Osteocyte (in vitro differentiated cells): ENCODE measurements around the gene SH3PXD2A. TPM values are rescaled to one million over a fixed set of nuclear protein-coding genes. Genes with fewer than 3 reads are reported as not detected.

Experiments
- DNase-seq: peaks from one replicate; pipeline ENCODE4 v3.0.0; 2021; ENCODE audit warnings: mixed read lengths; ENCODE audit not compliant: unreplicated experiment; ENCODE audit errors: extremely low spot score
- H3K27ac Mint-ChIP-seq: one replicate; pipeline ENCODE4 v1.8.0; 2021; ENCODE audit warnings: mild to moderate bottlenecking, mixed read lengths; ENCODE audit not compliant: unreplicated experiment
- H3K27me3 Mint-ChIP-seq: one replicate; pipeline ENCODE4 v1.8.0; 2021; ENCODE audit warnings: mixed read lengths; ENCODE audit not compliant: unreplicated experiment
- H3K36me3 Mint-ChIP-seq: one replicate; pipeline ENCODE4 v1.8.0; 2021; ENCODE audit warnings: mixed read lengths; ENCODE audit not compliant: unreplicated experiment
- H3K4me1 Mint-ChIP-seq: one replicate; pipeline ENCODE4 v1.8.0; 2021; ENCODE audit warnings: mixed read lengths; ENCODE audit not compliant: unreplicated experiment
- H3K4me3 Mint-ChIP-seq: one replicate; pipeline ENCODE4 v1.8.0; 2021; ENCODE audit warnings: mild to moderate bottlenecking, moderate library complexity, mixed read lengths; ENCODE audit not compliant: unreplicated experiment
- H3K9me3 Mint-ChIP-seq: one replicate; pipeline ENCODE4 v1.8.0; 2021; ENCODE audit warnings: mixed read lengths; ENCODE audit not compliant: unreplicated experiment
- CTCF ChIP-seq: fragments of 200-600 bp; sonication (generic); IDR thresholded peaks from 2 replicates; pipeline ENCODE4 v1.5.0; 2021; ENCODE audit warnings: antibody characterized with exemption, mild to moderate bottlenecking, moderate library complexity
- total RNA-seq: library from RNA; stranded (reverse); gene quantifications from 2 replicates; pipeline ENCODE4 v1.2.1, GENCODE V29; 2021

SH3PXD2A gene
- total RNA-seq, 1 donor from 2014 or later: 43.0 TPM

DNA sequence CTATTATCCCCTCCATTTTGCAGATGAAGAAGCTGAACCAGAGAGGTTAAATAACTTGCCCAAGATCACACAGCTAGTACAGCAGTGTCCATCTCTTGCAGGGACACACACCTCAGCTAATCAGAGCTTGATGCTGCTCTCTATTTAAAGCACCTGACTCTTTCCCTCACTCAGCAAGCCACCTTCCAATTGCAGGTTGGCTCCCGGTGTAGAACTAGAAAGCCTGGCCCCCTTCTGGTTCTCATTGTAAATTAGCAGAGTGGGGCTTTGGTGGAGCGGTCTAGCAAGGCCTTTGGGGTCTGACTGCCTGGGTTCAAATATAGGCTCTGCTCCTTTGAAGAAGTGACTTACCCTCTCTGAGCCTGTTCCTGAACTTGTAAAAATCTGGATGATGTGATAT lies 185.4 kb downstream of the SH3PXD2A start:
- H3K4me3 Mint-ChIP-seq: no peak overlapping the region

DNA sequence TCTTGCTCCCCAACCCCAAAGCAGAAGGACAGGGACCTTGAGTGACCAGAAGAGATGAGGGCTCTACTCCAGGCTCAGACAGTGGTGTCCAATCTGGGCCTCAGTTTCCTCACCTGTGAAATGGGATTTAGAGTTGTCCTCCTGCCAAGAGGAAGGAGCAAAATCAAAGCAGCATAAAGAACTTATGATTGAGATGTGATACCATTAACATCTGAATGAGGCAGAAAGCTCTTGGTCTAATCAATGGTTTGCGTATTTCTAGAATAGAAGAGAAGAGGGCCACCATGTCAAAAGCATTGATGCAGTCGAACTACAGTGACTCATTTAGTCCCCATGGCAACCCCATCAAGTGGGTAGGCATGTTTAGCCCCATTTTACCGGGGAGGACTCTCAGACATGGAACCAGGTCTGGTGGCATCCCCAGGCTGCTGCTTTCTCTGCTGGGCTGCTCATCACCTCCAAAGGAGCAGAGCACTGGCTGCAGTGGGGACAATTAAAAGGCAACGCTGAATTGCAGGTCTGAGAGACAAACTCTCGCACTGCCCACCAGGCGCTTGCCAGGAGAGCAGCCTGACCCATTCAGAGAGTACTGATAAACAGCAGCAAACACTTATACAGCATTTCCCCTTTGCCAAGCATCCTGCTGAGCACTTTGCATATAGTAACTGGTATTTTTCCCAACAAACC lies 186.0 kb downstream of the SH3PXD2A start:
- Mint-ChIP-seq H3K9me3 (no peaks in the 10 kb centered on the region), H3K4me3 (no peak overlapping the region), H3K36me3 (no peaks in the 10 kb centered on the region), H3K4me1 (peaks cover 16% of the 10 kb centered on the region), H3K27ac (no peak overlapping the region), H3K27me3 (no peaks in the 10 kb centered on the region)
- no peak for DNase-seq
- TF ChIP-seq CTCF: no peak

More for the DNA sequence above, 185.4 kb downstream of the SH3PXD2A start:
- no peak for DNase-seq
- H3K27ac Mint-ChIP-seq: no peak overlapping the region
- TF ChIP-seq CTCF: no peak
- no peaks in the 10 kb centered on the region for H3K27me3 Mint-ChIP-seq
- H3K9me3 Mint-ChIP-seq: no peaks in the 10 kb centered on the region
- no peaks in the 10 kb centered on the region for H3K36me3 Mint-ChIP-seq
- H3K4me1 Mint-ChIP-seq: peaks cover 13% of the 10 kb centered on the region

DNA sequence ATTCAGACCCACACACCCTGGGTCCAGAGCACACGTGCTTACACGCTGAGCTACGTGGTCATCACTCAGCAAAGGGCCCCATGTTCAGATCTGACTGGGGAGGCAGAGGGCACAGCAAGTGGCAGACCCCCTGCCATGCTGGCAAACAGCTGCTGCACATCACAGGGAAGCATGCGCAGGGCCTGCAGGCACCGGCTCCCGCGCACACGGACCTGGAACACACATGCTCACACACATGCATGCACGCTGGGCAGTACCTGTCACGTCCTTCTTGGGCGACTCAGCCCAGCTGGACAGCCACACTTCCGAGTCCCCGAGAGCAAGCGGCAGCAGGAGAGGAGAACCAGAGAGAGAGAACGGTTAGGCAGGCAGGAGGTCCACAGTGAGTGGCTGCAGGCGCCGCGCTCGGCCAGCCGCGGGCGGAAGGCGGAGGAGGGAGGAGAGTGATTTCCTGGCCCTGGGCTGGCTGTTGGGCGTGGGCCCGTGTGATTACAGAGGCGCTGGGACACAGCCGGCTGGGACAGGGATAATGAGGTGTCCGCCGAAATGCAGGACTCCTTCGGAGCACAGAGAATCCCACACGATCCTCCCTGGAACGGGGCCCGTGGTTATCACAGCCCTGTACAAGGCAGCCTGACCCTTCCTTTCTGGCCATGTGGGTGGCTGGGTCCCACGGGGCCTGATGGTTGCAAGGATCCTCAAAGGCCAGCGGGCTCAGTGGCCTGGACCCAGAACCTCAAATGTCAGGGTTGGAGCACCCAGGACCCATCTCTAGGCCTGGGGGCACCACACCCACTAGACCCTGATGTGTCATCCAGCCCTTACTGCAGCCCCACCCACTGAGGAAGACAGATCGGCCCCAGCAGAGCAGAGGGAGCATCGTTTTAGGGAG lies 186.8 kb downstream of the SH3PXD2A start:
- Mint-ChIP-seq H3K27ac (peak overlapping the region; percentile 78), H3K4me1 (peaks cover 24% of the 10 kb centered on the region), H3K36me3 (no peaks in the 10 kb centered on the region), H3K27me3 (no peaks in the 10 kb centered on the region), H3K4me3 (peak overlapping the region; percentile 44), H3K9me3 (no peaks in the 10 kb centered on the region)
- TF ChIP-seq CTCF: no peak
- DNase-seq: no peak

- Mint-ChIP-seq H3K4me3 (no peak overlapping the region), H3K9me3 (no peaks in the 10 kb centered on the region), H3K36me3 (no peaks in the 10 kb centered on the region), H3K4me1 (peaks cover 32% of the 10 kb centered on the region), H3K27me3 (no peaks in the 10 kb centered on the region), H3K27ac (no peak overlapping the region)
- TF ChIP-seq CTCF: no peak
- no peak for DNase-seq
Measured at GRCh38 chr10:103667356-103667755, 188.0 kb downstream of the SH3PXD2A start.

GRCh38 chr10:103666762-103667150 lies 188.6 kb downstream of the SH3PXD2A start:
- no peaks in the 10 kb centered on the region for H3K36me3 Mint-ChIP-seq
- no peak for DNase-seq
- H3K9me3 Mint-ChIP-seq: no peaks in the 10 kb centered on the region
- H3K4me3 Mint-ChIP-seq: no peak overlapping the region
- no peak for TF ChIP-seq CTCF
- H3K27ac Mint-ChIP-seq: no peak overlapping the region
- H3K4me1 Mint-ChIP-seq: peaks cover 36% of the 10 kb centered on the region
- no peaks in the 10 kb centered on the region for H3K27me3 Mint-ChIP-seq
